Thyroid gland (tissue), 4 donors: ENCODE results near the gene CLSTN1. TPM values are rescaled to one million over a fixed set of nuclear protein-coding genes. Genes with fewer than 3 reads are reported as not detected.

ENCODE experiments used
- DNase-seq, 2 donors: peaks; one replicate each; pipeline ENCODE4 v3.0.0-alpha.2; 2019
- H3K27ac ChIP-seq, 3 donors: fragments of 200-600 bp; sonication (generic); 1 replicate in 2 of 3; 2 replicates in 1 of 3; pipeline ENCODE4 v1.5.1; 2016 to 2019; ENCODE audit warnings: mild to moderate bottlenecking in 1 of 3, moderate library complexity in 1 of 3
- H3K27me3 ChIP-seq: fragments of 200-600 bp; sonication (generic); one replicate; pipeline ENCODE4 v1.5.1; 2019
- H3K36me3 ChIP-seq, 2 donors: fragments of 200-600 bp; sonication (generic); one replicate each; pipeline ENCODE4 v1.5.1; 2016 to 2019
- H3K4me1 ChIP-seq, 2 donors: fragments of 200-600 bp; sonication (generic); one replicate each; pipeline ENCODE4 v1.5.1; 2017 to 2019
- H3K4me3 ChIP-seq, 3 donors: fragments of 200-600 bp; sonication (generic); replicated peaks in 1 of 3; 1 replicate in 2 of 3; 2 replicates in 1 of 3; pipeline ENCODE4 v1.5.1; 2016; ENCODE audit warnings: mild to moderate bottlenecking in 1 of 3
- H3K9me3 ChIP-seq: fragments of 200-600 bp; sonication (generic); one replicate; pipeline ENCODE4 v1.5.1; 2017
- POLR2A ChIP-seq, 2 donors: fragments of 450-650 bp; IDR thresholded peaks; one replicate each; pipeline ENCODE4 v1.6.1; 2017; ENCODE audit warnings: antibody characterized with exemption in 2 of 2, mild to moderate bottlenecking in 2 of 2, moderate library complexity in 1 of 2
- WGBS, 2 donors: methylation state at CpG; one replicate each; pipeline ENCODE4 v1.1.5; 2017; 5-methylcytosine and 5-hydroxymethylcytosine counted together
- intact Hi-C: fragments of 100-400 bp; cut with DNase I; formaldehyde crosslinking; loops from one replicate; pipeline ENCODE4 v1.15.1; 2023
- total RNA-seq, 4 donors: library from RNA; depleted of rRNA; stranded (reverse); fragments of >200 nt; gene quantifications; one replicate each; pipeline ENCODE4 v1.2.3, GENCODE V29; 2016
- TF ChIP-seq, protein P1 (sequence below), 6 experiments: fragments of 200-600 bp in 3 of 6; fragments of 450-650 bp in 3 of 6; sonication (generic) in 3 of 6; IDR thresholded peaks; one replicate each; pipeline ENCODE4 v1.5.1; 2016 to 2019; ENCODE audit warnings: antibody characterized with exemption in 6 of 6, mild to moderate bottlenecking in 2 of 6, inconsistent platforms in 1 of 6, moderate library complexity in 1 of 6

Gene CLSTN1
- total RNA-seq, 4 donors from 2014 or later = 59.5 to 85.0 (median 81.5) TPM

DNA sequence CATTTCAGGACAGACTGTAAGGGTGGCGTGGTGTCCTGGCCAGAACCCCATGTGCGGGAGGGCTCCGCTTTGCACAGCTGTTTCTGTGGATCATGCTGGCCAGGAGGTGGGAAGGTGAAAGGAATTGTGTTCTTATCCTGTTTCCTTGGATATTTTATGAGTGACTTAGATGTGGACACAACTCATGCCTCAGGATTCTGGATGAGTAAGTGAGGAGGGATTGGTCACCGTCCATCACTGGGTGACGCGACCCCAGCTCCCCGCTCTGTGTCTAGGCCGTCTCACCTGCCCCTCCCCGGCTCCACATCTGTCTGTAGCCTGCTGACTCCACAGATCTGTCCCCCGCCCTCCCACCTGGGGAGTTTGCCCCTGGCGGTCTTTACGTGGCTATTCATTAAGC is 123.4 kb downstream of the CLSTN1 start:
- intact Hi-C loops = no loop called here
- H3K27me3 ChIP-seq = no peaks in the 10 kb centered on the region
- H3K36me3 ChIP-seq = no peaks in the 10 kb centered on the region
- H3K27ac ChIP-seq = no peak overlapping the region
- H3K4me1 ChIP-seq = no peaks in the 10 kb centered on the region
- TF ChIP-seq POLR2A (IDR thresholded peaks at IDR 0.05) = no peak
- TF ChIP-seq, protein P1, sequence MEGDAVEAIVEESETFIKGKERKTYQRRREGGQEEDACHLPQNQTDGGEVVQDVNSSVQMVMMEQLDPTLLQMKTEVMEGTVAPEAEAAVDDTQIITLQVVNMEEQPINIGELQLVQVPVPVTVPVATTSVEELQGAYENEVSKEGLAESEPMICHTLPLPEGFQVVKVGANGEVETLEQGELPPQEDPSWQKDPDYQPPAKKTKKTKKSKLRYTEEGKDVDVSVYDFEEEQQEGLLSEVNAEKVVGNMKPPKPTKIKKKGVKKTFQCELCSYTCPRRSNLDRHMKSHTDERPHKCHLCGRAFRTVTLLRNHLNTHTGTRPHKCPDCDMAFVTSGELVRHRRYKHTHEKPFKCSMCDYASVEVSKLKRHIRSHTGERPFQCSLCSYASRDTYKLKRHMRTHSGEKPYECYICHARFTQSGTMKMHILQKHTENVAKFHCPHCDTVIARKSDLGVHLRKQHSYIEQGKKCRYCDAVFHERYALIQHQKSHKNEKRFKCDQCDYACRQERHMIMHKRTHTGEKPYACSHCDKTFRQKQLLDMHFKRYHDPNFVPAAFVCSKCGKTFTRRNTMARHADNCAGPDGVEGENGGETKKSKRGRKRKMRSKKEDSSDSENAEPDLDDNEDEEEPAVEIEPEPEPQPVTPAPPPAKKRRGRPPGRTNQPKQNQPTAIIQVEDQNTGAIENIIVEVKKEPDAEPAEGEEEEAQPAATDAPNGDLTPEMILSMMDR (IDR thresholded peaks at IDR 0.05) = no peak
- H3K4me3 ChIP-seq = no peak overlapping the region
- H3K9me3 ChIP-seq = no peaks in the 10 kb centered on the region
- WGBS, 2 donors = 89 to 91% methylated on average over 12 of the region's 12 CpGs
- no peak for DNase-seq

DNA sequence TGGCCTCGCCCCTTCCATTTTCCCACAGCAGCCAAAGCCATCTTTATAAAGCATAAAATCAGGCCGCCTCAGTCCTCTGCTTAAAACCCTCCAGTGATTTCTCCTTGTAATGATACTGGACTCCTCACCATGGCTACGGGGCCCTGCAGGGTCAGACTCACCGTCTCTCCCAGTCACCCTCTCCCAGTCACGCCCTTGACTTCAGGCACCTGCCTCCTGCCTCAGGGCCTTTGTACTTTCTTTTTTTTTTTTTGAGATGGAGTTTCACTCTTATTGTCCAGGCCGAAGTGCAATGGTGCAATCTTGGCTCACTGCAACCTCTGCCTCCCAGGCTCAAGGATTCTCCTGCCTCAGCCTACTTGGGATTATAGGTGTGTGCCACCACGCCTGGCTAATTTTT is 124.4 kb downstream of the CLSTN1 start:
- H3K4me3 ChIP-seq = no peak overlapping the region
- no peaks in the 10 kb centered on the region for H3K36me3 ChIP-seq
- no peaks in the 10 kb centered on the region for H3K9me3 ChIP-seq
- H3K27me3 ChIP-seq = no peaks in the 10 kb centered on the region
- intact Hi-C loops = no loop called here
- WGBS, 2 donors = 92 to 93% methylated on average over 7 of the region's 7 CpGs
- no peaks in the 10 kb centered on the region for H3K4me1 ChIP-seq
- no peak overlapping the region for H3K27ac ChIP-seq
- no peak for TF ChIP-seq POLR2A (IDR thresholded peaks at IDR 0.05)
- TF ChIP-seq, protein P1 (IDR thresholded peaks at IDR 0.05) = no peak
- no peak for DNase-seq

DNA sequence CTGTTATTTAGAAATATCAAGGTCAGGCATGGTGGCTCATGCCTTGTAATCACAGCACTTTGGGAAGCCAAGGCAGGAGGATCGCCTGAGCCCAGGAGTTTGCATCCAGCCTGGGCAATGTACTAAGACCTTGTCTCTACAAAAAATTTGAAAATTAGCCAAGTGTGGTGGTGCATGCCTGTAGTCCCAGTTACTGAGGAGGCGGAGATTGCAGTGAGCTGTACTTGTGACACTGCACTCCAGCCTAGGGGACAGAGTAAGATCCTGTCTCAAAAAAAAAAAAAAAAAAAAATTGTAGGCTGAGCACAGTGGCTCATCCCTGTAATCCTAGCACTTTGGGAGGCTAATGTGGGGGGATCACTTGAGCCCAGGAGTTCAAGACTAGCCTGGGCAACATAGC is 127.0 kb downstream of the CLSTN1 start:
- Histone ChIP-seq H3K36me3 (no peaks in the 10 kb centered on the region), H3K27ac (no peak overlapping the region), H3K9me3 (no peaks in the 10 kb centered on the region), H3K4me3 (no peak overlapping the region), H3K27me3 (no peaks in the 10 kb centered on the region), H3K4me1 (peaks cover 0 to under 1% of the 10 kb centered on the region in 2 donors)
- TF ChIP-seq, protein P1 (IDR thresholded peaks at IDR 0.05) = no peak
- TF ChIP-seq POLR2A (IDR thresholded peaks at IDR 0.05) = no peak
- DNase-seq = no peak
- intact Hi-C loops = no loop called here
- 90 to 94% methylated on average over 2 of the region's 2 CpGs for WGBS, 2 donors

DNA sequence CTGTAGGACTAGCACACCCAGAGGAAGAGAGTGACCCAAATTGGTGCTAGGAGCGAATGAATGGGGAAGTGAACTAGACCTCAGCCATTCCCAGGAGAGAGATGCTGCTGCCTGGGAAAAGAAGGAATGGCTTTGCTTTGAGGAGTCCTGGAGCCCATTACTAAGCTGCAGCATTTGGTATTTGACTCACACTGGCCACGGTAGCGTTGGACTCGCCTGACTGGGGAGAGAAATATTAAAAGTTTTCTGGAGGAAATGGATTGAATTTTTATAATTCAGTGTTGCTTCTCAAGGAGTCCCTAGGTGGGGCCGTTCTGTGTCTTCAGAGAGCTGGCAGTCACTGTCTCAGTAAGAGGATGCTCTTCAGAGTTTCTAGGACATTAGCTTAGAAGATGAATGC is 132.1 kb downstream of the CLSTN1 start:
- intact Hi-C loops = no loop called here
- TF ChIP-seq, protein P1 (IDR thresholded peaks at IDR 0.05) = no peak
- no peak for DNase-seq
- Histone ChIP-seq H3K36me3 (no peaks in the 10 kb centered on the region), H3K27ac (peak overlapping the region in 1 of 3 donors; percentile 85), H3K9me3 (no peaks in the 10 kb centered on the region), H3K4me3 (no peak overlapping the region), H3K4me1 (peaks cover 13 to 33% of the 10 kb centered on the region in 2 donors), H3K27me3 (no peaks in the 10 kb centered on the region)
- 84 to 90% methylated on average over 5 of the region's 5 CpGs for WGBS, 2 donors

DNA sequence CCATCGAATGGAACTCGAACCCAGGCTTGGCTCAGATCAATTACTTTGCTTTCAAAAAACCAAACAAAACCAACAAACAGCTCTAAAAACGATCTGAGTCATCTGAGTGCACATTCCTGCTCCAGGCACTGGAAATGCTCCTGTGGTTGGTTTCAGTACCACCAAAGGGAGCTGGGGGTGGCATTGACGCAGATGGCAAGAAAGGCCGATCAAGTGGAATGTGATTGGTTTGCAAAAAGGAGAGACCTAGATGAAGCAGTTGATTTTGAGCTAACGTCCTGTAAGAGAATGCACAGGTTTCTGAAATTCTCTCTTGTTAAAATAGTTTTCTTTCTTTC is 132.7 kb downstream of the CLSTN1 start:
- WGBS, 2 donors = 70 to 78% methylated on average over 6 of the region's 6 CpGs
- peak overlapping the region in 1 of 3 donors; percentile 85 for H3K27ac ChIP-seq
- intact Hi-C loops = no loop called here
- H3K9me3 ChIP-seq = no peaks in the 10 kb centered on the region
- no peaks in the 10 kb centered on the region for H3K27me3 ChIP-seq
- peak in 1 of 2 donors; percentile 12 for DNase-seq
- H3K4me1 ChIP-seq = peaks cover 13 to 33% of the 10 kb centered on the region in 2 donors
- H3K4me3 ChIP-seq = no peak overlapping the region
- TF ChIP-seq, protein P1 (IDR thresholded peaks at IDR 0.05) = no peak
- peak in 1 of 2 donors; percentile 9 for TF ChIP-seq POLR2A (IDR thresholded peaks at IDR 0.05)
- no peaks in the 10 kb centered on the region for H3K36me3 ChIP-seq
